Stimulated activated CD4-positive, alpha-beta T cell treated with anti-CD3 and anti-CD28 coated beads, Interleukin-4, amount 100 ng/mL, for 1 hour (primary cell): ENCODE results near the gene SLX1A.
"Not testable (repeated sequence)": the region's sequence is repeated elsewhere in the genome, so short reads cannot be mapped to it uniquely, and the experiment has no call there.

Experiments used
- DNase-seq: peaks from one replicate; pipeline ENCODE4 v3.0.0-alpha.2; 2020

SLX1A gene

DNA sequence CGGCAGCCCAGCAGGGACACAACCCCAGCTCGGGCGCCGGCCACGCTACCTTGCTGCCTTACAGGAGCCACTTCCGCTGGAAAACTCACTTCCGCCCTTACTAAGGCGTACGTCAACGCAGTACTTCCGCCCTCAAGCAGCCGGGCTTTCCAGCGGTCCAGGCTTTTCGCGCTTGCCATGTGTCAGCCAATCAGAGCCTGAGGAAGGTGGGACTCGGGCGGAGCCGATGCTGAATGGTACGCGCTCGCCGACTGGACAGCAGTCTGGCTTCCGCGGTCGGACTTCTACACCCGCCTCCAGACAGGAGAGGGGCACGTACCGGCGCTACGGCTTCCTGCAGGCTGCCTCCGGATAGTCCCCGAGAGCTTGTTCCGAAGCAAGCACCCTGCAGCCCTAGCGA, at the start of gene SLX1A, which contains the start of gene BOLA2B:
TSS of gene SLX1A (plus strand) at position 261 of the 400 bp plus-strand sequence. CDS start 210 bp downstream, outside the sequence.
TSS of gene BOLA2B (minus strand) at position 52 of the 400 bp plus-strand sequence. CDS start 71 bp downstream, outside the sequence.
- not testable (repeated sequence) for DNase-seq

- DNase-seq, result no peak
Observed at GRCh38 chr16:30144017-30144416, 49.7 kb upstream of the SLX1A start.

- DNase-seq, result no peak
Observed at GRCh38 chr16:30144917-30145316, 48.8 kb upstream of the SLX1A start.

DNA sequence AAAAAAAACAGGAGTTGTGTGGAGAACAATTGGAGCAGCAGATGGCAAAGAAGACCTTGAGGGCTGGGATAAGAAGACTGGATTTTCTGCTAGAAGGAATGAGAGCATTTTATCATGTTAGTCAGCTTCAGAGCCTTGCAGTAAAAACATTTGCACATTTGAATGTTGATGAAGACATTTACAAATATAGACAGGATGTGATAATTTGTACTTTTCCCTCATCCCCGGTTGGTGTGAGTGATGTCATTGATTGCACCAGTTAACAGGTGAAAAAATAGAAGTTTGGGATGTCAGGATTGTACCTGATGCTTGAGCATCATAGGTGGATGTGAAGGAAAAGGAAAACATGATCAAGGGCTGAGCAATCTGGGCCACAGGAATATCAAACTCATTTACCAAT, 48.0 kb upstream of the SLX1A start:
- DNase-seq, result no peak

DNA sequence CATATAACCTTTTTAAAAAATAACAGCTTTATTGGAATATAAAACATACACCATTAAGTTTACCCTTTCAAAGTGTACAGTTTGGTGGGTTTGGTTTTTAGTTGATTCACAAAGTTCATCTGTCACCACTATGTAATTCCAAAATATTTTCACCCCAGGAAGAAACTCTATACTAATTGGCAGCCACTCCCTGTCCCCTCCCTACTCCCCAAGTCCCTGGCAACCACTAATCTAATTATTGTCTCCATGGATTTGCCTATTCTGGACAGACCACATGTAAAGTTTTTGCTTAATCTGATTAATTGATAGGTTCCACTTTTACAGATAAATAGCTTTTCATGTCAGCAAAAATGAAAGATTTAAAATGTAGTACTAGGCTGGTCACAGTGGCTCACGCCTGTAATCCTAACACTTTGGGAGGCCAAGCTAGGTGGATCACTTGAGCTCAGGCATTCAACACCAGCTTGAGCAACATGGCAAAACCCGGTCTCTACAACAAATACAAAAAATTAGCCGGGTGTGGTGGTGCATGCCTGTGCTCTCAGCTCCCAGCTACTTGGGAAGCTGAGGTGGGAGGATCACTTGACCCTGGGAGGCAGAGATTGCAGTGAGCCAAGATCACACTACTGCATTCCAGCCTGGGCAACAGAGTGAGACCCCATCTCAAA, 45.7 kb upstream of the SLX1A start:
- DNase-seq, result no peak

GRCh38 chr16:30149250-30149930, 44.3 kb upstream of the SLX1A start:
- DNase-seq, result no peak

DNA sequence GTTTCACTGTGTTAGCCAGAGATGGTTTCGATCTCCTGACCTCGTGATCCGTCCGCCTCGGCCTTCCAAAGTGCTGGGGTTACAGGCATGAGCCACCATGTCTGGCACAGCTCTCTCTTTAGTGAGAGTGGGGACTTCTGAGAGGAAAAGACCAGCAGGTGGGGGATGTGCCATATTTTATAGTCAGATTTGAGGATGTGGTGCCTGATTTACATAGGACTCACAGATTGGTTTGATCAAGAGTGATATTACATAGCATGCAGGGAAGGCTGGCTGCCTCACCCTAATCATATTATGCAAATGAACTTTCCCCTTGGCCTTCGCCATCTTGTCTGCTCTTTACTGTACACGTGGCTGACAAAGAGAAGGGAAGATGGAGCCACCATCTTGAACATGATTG, 42.6 kb upstream of the SLX1A start:
- no peak for DNase-seq

DNA sequence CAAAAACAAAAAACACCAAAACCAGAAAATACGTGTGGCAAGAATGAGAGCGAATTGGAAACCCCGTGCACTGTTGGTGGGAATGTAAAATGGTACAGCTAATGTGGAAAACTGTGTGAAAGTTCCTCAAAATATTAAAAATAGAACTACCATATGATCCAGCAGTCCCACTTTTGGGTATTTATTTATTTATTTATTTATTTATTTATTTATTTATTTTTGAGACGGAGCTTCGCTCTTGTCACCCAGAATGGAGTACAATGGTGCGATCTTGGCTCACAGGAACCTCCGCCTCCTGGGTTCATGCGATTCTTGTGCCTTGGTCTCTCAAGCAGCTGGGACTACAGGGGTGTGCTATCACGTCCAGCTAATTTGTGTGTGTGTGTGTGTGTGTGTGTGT, 41.2 kb upstream of the SLX1A start:
- no peak for DNase-seq

DNA sequence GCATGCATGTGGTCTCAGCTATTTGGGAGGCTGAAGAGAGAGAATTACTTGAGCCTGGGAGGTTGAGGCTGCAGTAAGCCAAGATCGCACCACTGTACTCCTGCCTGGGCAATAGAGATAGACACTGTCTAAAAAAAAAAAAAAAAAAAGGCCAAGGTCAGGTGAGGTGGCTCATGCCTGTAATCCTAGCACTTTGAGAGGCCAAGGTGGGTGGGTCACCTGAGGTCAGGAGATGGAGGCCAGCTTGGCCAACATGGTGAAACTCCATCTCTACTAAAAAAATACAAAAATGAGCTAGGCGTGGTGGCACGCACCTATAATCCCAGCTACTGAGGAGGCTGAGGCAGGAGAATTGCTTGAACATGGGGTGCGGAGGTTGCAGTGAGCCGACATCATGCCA, 38.5 kb upstream of the SLX1A start:
- DNase-seq, result no peak

- DNase-seq, result no peak
Observed at GRCh38 chr16:30157214-30157613, 36.5 kb upstream of the SLX1A start.

GRCh38 chr16:30163538-30163937, 30.1 kb upstream of the SLX1A start:
- DNase-seq, result no peak

DNA sequence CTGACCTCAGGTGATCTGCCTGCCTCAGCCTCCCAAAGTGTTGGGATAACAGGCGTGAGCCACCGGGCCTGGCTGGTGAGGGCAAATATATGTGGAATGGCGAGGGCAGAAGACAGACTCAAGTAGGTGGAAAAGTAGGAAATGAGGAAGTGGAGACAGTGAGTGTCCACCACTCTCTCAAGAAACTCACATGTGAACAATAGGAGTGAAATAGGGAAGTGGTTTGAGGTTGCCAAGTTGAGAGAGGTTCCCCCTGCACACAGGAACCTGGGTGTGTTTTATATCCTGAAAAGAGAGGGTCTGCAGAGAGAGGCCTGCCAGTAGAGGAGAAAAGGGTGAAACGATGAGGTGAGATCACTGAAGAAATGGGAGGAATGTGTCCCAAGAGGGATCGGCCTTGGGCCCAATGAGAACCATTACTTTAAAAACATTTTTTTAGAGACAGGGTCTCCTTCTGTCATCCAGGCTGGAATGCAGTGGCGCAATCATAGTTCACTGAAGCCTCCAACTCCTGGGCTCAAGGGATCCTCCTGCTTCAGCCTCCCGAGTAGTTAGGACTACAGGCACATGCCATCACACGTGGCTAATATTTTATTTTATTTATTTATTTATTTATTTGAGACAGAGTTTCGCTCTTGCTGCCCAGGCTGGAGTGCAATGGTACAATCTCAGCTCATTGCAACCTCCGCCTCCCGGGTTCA, 27.3 kb upstream of the SLX1A start:
- no peak for DNase-seq

DNA sequence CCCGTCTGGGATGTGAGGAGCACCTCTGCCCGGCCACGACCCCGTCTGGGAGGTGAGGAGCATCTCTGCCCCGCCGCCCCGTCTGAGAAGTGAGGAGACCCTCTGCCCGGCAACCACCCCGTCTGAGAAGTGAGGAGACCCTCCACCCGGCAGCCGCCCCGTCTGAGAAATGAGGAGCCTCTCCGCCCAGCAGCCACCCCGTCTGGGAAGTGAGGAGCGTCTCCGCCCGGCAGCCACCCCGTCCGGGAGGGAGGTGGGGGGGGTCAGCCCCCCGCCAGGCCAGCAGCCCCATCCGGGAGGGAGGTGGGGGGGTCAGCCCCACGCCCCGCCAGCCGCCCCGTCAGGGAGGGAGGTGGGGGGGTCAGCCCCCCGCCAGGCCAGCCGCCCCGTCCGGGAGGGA, 24.9 kb upstream of the SLX1A start:
- DNase-seq, result not testable (repeated sequence)

- not testable (repeated sequence) for DNase-seq
Observed at GRCh38 chr16:30169416-30169815, 24.3 kb upstream of the SLX1A start.

GRCh38 chr16:30170145-30170544, 23.5 kb upstream of the SLX1A start:
- DNase-seq, result not testable (repeated sequence)

- DNase-seq, result no peak
Observed at GRCh38 chr16:30173054-30173453, 20.6 kb upstream of the SLX1A start.

GRCh38 chr16:30176876-30177275, 16.8 kb upstream of the SLX1A start:
- DNase-seq, result not testable (repeated sequence)

DNA sequence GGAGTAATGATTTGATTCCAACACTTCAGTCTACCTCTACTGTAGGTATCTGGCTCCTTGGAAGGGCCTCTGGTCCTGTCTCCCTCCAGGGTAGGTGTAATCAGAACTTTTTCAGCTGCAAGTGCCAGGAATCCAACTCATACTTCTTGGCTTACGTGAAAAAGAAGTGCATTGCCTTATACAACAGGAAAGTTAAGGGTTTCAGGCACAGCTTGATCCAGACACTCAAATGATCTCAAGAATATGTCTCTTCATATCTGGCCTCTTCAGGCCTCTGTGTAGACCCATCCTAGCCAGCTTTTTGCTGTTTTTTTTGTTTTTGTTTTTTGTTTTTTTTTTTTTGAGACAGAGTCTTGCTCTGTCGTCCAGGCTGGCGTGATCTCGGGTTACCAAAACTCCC, 14.5 kb upstream of the SLX1A start:
- DNase-seq, result no peak

- DNase-seq, result no peak
Observed at GRCh38 chr16:30179931-30180330, 13.7 kb upstream of the SLX1A start.

DNA sequence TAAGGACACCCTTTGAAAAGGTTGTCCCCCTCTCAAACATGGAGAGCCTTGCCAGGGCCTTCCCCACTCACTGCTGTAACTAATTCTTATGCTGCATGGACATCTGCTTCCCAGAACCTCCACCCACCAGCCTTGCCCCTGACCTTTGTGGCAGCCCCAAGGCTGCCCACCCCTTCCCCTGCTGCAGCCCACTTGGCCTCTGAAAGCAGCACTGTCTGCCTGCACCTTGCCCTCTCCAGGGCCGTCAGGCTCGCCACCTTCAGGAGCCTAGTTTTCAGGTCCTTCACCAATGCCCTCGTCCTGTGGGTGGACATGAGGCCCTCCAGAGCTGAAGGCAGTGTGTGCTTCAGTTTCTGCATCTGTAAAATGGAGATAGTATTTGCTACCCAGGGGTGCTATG, 12.9 kb upstream of the SLX1A start:
- DNase-seq, result no peak

DNA sequence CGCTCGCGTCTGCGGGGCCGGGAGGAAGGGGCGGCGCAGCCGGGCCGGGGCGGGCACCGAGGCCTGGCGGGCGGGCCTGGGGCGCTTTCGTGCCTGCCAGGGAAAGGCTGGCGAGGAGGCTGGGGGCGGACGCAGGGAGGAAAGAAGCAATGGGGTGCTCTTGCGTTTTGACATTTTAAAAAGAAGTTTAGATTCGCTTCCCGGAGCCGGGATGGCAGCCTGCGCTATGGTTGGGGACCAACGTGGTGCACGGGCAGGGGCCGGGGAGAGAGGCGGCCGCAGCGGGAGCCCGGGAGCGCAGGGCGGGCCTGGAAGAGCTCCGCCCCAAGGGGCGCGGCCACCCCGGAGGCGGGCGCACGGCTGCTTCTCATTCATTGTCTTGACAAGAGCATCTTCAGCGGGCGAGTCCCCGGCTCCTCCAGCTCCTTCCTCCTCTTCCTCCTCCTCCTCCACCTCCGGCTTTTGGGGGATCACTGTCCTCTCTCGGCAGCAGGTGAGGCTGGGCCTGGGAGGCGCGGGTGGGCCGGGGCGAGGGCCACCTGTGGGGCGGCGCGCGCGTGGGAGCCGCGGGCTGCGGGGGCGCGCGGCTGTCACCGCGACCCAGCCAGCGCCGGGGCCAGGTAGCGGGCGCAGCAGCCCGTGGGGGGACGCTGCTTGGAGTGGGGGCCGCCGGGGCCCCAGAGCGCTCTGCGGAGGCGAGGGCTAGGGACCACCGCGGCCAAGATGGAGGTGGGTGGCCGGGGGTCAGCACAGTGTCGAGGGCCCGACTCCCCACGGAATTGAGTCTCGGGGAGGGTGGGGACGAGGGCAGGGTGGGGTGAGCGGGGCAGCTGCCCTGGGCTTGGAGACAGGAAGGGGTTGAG, 10.2 kb upstream of the SLX1A start, which contains the start of gene CORO1A:
TSS of gene CORO1A (plus strand) at position 370 of the 863 bp plus-strand sequence. CDS start 1,608 bp downstream, outside the sequence.
- DNase-seq, result peak; percentile 82

DNA sequence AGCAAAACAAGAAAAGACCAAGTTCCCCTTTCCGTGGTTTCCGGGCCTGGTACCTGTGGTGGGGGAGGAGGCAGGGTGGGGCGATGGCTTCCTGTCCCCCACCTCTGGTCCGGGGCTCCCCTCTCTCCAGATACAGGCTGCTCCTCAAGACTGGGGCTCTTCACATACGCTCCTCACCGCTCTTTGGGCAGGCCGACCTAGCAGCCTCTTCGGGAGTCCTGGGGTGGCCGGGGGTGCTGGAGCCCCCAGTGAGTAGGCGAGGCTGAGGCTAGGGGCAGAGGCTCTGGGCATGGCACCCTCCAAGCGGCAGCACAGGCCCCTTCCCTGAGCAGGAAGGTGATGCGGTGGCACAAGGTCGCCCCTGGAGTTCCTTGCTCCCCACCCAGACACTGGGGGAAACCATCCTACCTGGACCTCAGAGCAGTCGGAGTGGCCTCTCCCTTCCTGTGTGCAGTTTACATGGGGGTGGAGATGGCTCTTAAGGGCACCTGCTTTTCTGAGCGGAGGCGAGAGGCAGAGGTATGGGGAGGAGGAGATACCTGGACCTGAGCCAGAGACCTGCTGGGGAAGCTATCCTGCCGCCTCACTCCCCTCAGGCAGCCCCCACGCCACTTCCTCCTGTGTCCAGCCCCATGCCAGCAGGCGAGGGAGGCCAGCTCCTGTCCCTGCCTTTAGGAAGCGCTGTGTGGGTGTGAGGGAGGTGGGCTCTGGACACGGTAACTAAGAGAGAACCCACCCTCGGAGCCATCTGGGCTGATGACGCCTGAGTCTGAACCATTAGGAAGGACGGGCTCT, 9.4 kb upstream of the SLX1A start:
- DNase-seq, result peak; percentile 52
